Thyroid gland (tissue), 4 donors: ENCODE results near the gene CACYBP.

Experiments
- CTCF ChIP-seq, 6 experiments: fragments of 200-600 bp in 3 of 6; fragments of 450-650 bp in 3 of 6; sonication (generic) in 3 of 6; IDR thresholded peaks; one replicate each; pipeline ENCODE4 v1.5.1; 2016 to 2019; ENCODE audit warnings: antibody characterized with exemption in 6 of 6, mild to moderate bottlenecking in 2 of 6, inconsistent platforms in 1 of 6, moderate library complexity in 1 of 6
- POLR2A ChIP-seq, 2 donors: fragments of 450-650 bp; IDR thresholded peaks; one replicate each; pipeline ENCODE4 v1.6.1; 2017; ENCODE audit warnings: antibody characterized with exemption in 2 of 2, mild to moderate bottlenecking in 2 of 2, moderate library complexity in 1 of 2

GRCh38 chr1:175015243-175015642 lies 15.5 kb downstream of the CACYBP start:
- no peak for TF ChIP-seq CTCF (IDR thresholded peaks at IDR 0.05)
- TF ChIP-seq POLR2A (IDR thresholded peaks at IDR 0.05), result no peak
